ENCODE data around the gene TTLL12.

- TF ChIP-seq POLR2AphosphoS5 (IDR thresholded peaks at IDR 0.05; ENCODE audit: low read depth, low read length) (no peak), EZH2 (IDR thresholded peaks at IDR 0.05; ENCODE audit: low read depth, low read length, severe bottlenecking) (no peak), RAD21 (IDR thresholded peaks at IDR 0.05 in 1 of 2, conservative IDR thresholded peaks at IDR 0.05 in 1 of 2; ENCODE audit: low read depth in 2 of 2, low read length in 2 of 2) (no peak), CTCF (IDR thresholded peaks at IDR 0.05; ENCODE audit: control extremely low read depth in 1 of 3, insufficient read depth in 1 of 3, low read depth in 1 of 3, low read length in 3 of 3) (no peak), PHF8 (conservative IDR thresholded peaks at IDR 0.05; ENCODE audit: low read depth, low read length) (no peak), HDAC6 (IDR thresholded peaks at IDR 0.05; ENCODE audit: low read depth, low read length) (no peak), SIN3A (conservative IDR thresholded peaks at IDR 0.05 in 1 of 2, IDR thresholded peaks at IDR 0.05 in 1 of 2; ENCODE audit: low read depth in 1 of 2, low read length in 2 of 2) (no peak), ATF3 (IDR thresholded peaks at IDR 0.05; ENCODE audit: insufficient read depth, low read depth, low read length) (no peak), EP300 (IDR thresholded peaks at IDR 0.05; ENCODE audit: borderline replicate concordance in 1 of 2, low read depth in 2 of 2, low read length in 2 of 2) (no peak), JUND (IDR thresholded peaks at IDR 0.05; ENCODE audit: low read length) (no peak), POLR2A (IDR thresholded peaks at IDR 0.05; ENCODE audit: control extremely low read depth in 1 of 2, low read depth in 2 of 2, low read length in 2 of 2) (no peak), USF2 (IDR thresholded peaks at IDR 0.05; ENCODE audit: low read length) (no peak)
Measured at GRCh38 chr22:43148581-43148980, 38.4 kb downstream of the TTLL12 start.
